T-helper 1 cell treated with Interleukin-12 subunit alpha and Interleukin-12 subunit beta and Interleukin-4 antibody, amounts not matched to agents 30 ng/mL and 1 ng/mL, for 36 hours (primary cell): ENCODE measurements around the gene C3orf70. TPM values are rescaled to one million over a fixed set of nuclear protein-coding genes. Genes with fewer than 3 reads are reported as not detected.

Experiments used
- intact Hi-C: fragments of 100-400 bp; cut with micrococcal nuclease; formaldehyde crosslinking; loops from one replicate; pipeline ENCODE4 v1.15.1; 2024
- total RNA-seq: library from RNA; stranded (reverse); gene quantifications from 2 replicates; pipeline ENCODE4 v1.2.3, GENCODE V29; 2022

Gene C3orf70, protein sequence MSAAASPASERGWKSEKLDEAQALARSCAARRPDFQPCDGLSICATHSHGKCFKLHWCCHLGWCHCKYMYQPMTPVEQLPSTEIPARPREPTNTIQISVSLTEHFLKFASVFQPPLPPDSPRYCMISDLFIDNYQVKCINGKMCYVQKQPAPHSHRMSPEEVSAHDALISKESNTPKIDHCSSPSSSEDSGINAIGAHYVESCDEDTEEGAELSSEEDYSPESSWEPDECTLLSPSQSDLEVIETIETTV
- total RNA-seq = 0.05 and 0.10 TPM in 2 replicates

DNA sequence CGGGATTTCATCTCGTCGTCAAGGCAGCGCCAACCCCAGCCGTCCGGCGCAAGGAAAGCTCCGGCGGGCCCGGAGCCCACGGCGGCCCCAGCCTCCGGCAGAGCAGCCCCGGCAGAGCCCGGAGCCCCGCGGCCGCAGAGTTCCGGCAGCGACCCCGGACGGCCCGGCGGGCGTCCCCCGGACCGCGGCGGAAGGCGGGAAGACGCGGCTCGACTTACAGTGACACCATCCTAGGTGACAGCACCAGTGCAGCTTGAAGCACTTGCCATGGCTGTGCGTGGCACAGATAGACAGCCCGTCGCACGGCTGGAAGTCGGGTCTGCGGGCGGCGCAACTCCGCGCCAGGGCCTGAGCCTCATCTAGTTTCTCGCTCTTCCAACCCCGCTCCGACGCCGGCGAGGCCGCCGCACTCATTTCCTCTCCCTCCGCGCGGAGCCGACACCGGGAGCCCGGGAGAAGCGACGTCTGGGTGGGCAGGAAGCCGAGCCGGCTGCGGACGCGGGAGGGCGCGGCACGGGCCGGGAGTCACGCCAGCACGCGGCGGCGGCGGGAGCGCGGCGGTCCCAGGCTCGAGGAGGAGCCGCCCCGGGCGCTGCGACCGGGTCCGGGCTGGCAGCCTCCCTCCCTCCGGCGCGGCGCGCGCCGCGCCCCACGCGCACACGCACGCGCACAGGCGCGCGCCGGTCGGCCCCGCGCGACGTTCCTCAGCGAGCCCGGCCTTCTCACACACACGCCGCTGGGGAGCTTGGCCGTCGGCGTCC lies at the start of gene C3orf70:
C3orf70 (minus strand) TSS at position 651 of the 761 bp plus-strand sequence; CDS start at position 414, 237 bp downstream.
- intact Hi-C loops = no loop called here

DNA sequence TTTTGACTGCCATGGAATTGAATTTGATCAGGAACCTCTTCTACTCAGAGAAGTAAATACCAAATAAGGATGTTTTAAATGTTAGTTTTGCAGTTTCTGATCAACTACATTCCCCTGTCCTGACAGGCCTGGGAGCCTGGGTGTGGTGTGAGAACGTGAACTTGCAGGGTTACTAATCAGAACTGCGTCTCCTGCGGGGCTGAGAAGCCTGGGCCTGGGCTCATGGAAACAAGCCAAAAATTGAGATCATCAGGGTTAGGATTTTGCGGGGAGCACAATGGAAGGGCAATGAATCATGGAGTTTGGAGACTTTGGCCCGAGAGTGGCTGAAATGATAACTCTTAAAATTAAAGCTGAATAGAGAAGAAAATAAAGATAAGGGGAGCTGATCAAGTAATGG lies 47.8 kb upstream of the C3orf70 start:
- intact Hi-C loops = no loop called here

DNA sequence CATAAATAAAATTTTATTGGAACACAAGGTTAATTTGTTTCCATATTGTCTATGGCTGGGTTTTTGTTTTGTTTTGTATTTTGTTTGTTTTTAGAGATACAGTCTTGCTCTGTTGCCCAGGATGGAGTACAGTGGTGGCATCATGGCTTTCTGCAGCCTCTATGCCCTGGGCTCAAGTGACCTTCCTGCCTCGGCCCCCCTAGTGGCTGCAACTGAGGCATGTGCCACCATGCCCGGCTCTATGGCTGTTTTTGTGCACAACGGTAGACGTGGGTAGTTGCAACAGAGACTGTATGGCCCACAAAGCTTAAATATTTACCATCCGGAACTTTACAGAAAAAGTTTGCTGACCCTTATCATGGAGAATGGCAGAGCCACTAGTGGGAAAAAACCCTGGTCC lies 46.8 kb upstream of the C3orf70 start:
- intact Hi-C loops = no loop called here

DNA sequence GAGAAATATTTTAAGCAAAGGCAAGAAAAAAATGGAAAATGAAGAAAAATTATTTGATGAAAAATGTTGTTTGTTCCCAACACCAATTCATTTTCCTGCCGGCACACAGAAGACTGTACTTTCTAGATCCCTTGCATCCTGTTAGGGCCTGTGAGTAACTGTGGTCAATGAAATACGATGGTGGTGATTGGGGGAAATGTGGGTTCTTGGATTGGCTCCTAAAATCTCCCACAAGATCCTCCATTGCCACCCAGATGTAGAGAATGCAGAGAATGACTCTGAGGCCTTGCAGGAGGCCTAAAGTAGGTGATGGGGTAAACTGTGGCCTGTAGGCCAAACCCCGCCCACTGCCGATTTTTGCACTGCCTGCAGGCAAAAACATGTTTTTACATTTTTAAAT lies 46.3 kb upstream of the C3orf70 start:
- intact Hi-C loops = no loop called here

DNA sequence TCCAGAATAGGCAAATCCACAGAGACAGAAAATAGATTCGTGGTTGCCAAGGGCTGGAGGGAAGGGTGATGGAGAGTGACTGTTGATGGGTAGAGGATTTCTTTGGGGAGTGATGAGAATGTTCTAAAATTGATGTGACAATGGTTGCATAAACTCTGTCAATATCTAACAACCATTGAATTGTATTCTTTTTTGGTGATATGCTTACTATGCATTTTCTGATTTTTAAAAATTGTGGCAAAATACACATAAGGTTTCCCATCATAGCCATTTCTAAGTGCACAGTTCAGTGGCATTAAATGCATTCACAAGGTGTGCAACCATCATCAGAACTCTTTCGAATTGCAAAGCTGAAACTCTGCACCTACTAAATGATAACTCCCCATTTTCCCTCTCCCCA lies 44.2 kb upstream of the C3orf70 start:
- intact Hi-C loops = no loop called here

DNA sequence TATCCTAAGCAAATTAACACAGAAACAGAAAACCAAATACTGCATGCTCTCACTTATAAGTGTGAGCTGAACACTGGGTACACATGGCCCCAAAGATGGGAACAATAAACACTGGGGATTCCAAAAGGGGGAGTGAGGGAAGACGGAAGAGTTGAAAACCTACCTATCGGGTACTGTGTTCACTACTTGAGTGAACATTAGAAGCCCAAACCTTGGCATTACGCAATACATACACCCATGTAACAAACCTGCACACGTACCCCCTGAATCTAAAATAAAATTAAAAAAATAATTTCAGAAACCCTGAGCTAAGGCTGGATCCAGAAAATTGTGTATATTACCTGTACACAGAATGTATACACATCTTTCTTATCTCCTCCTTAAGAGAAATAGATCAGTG lies 42.8 kb upstream of the C3orf70 start:
- intact Hi-C loops = no loop called here

DNA sequence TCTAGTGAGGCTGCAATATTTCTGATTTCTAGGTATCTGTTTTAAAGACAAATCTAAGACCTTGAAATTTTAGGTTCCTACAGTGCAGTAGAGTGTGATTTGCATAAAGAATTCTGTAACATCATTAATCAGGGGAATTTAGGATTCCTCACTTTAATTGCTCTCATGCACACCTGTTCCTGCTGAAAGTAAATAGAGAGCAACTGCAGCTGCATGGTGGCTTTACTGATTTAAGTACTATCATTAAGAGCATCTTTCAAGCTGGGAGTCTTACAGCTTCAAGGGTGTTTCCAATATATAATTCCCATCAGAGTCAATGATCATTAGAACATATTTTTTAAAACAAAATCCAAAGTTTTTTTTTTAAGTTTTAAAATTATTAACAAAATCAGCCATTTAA lies 36.0 kb upstream of the C3orf70 start:
- intact Hi-C loops = no loop called here

DNA sequence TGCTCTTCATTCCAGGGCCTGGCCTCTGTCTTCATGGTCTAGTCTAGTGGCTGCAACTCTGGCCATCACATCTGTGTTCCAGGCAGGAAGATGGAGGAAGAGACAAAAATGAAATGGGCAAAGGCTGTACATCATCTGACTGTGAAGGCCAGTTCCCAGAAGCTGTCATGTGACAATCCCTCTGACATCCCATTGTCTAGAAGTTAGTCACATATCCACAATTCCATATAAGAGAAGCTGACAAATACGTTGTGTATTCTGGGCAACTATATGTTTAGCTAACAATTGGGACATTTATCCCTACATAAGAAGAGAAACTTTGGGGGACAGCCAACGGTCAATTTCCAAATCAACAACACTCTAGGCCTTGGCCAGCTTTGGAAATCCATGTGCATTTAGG lies 34.5 kb upstream of the C3orf70 start:
- intact Hi-C loops = no loop called here

DNA sequence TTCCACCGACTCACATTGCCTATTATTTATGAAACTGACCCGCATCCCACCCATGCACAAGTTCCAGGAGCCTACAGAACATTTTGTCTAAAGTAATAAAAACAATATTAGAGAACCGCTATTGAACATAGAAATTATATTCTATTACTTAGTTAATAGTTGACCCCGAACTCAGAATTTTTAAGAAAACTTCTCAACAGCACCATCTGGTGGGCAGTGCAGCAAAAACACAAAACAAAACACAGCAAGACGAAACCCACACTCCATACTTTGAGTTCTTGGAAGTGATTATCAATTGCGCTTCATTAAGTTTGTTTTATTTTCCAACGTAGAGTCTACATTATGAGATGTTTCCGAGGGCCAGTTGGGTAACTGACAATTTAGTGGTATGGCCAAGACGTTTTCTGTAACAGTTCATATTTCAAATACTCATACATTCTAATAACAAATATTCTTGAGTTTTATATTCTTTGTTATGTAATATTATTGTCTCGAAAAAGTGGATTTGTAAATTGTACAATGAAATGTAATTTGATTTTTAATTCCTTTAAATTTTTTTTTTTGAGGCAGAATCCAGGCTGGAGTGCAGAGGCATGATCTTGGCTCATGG lies 24.0 kb upstream of the C3orf70 start:
- intact Hi-C loops = loop anchor here (1.0 to 10.0 kb wide), 3 partner anchors 128 to 365 kb away; partner anchors contain the start of gene VPS8

DNA sequence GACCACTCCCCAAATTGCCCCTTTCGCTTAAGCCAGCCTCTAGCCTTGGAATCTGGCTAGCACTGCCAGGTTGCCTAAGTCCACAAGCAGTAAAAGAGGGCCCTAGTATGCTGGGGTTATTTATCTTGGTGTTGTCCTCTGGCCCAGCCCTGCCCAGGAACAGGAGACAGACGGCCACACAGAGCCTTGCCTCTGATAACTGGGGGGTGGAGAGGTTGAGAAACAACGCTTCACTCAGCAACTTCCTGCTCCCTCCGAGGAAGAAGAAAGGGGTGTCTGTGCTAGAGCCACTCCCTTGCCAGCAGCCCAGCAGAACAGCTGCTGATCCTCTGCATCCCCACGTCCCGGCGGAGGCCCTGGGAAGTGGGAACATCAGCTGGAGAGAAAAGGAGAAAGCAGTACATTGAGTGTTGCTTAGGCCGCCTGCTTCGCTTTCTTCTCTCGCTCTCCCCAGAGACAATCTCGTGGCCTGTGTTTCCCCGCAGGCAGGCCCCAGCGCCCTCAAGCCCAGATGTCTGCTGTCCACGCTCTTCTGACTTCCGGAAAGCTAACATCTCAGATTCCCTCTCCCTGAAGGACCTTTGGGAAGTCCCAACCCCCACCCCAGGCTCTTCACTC lies 22.6 kb upstream of the C3orf70 start:
- intact Hi-C loops = loop anchor here (5.0 to 10.0 kb wide), 2 partner anchors 129 to 363 kb away; partner anchors contain the start of gene VPS8

DNA sequence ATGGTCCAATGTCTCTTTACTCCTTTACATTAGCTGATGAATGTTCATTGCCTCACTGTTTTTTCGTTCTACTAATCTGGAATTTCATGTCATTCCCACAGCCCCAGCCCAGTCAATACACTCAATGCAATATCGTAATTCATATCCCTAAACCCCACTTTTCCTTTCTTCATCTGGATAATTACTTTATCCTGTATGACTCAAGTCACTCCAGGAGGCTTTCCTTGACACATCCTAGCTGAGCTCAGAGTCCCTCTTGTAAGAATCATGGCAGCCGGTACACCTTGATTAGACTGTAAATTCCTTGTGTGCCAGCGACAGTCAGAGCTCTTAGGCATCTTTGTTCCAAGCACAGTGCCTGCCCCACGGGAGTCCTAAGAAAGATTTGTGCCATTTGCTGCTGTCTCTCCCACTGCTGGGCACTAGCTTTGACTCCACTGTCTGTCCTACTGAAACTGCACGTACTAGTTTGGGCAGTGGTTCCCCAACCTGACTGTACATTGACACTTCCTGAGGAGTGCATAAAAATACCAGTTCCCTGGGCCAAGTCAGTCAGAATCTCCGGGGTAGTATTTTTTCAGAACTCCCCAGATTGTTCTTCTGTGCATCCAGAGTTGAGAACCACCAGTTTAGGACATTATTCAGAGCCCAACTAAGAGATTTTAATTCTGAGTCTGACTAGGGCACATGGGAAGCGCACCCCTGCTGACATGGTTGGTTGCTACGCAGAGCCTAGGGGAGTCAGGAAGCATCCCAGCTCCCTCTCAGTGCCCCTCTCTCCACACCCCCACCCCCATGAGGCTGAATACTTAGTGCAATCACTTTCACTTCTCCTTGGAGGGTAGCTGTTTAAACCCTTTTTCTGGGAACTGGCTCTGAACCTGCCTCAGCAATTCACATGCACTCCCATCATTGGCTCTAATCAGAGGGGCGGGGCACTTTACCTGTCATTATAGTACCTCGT lies 19.5 kb upstream of the C3orf70 start:
- intact Hi-C loops = loop anchor here (10.0 kb wide), 1 partner anchor 132 kb away; no protein-coding TSS in a partner anchor

DNA sequence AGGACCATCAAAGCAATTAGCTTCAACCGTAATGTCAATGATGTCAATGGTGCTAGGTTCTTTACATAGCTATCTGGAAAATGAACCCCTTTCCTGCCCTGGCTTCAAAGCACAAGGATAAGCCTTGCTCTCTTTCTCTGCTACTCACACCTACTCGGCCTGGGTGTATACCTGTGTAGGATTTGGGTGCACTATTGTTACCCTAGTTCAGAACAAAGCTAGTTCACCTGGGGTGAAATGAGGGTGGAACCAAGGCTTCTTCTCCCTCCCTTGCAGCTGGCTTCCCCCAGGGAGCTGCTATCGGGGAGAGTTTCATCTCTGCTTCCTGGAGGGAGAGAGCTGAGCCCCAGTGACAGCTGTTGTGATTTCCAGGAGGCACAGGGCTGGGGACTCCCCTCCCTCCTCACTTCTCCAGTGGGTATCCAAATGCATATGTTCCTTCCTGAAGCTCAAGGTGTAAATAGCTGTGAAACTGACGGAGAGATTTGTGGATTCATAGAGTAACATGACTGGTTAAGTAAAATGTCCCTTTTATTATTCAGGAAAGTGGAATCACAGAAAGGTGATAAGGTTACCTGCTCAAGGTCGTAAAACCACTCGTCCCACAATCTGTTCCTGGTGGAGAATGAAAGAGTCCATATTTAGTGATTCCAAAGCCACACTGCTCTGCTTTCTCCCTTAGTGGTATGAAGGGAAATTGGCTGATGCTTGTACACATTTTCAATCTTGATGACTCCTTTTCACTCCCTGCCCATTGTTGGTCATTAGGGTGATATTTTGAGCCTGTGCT lies 11.8 kb upstream of the C3orf70 start:
- intact Hi-C loops = no loop called here

DNA sequence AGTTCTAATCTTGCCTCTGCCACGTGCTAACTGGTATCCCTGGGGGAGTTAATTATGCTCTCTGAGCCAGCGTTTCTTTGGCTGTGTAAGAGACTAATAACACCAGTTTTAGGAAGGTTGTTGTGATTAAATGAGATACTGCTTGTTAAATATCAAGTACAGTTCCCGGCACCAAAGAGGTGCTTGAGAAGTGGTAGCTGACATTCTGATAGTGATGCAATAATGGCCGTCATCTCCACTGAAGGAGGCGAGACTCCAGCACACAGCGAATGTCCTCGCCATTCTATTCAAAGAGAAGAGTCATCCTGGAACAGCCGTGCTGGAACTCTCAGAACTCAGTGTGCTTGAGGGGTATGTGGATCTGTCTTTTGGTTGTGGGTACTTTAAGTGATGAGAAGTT lies 9.8 kb upstream of the C3orf70 start:
- intact Hi-C loops = no loop called here

DNA sequence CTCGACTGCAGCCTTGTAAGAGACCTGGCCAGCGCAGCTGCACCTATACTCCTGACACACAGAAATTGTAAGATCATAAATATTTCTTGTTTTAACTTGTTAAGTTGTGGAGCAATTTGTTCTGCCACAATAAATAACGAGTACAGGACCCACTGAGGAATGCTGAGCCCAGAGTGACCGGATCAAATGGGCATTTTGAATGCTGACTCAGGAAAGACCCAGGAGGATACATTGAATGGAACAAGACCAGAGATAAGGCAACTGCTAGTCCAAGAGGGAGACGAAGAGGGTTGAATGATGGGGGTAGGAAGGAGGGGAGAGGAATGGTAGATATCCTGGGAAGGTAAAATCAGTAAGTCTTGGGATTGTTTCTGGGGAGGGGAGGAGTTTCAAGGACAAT lies 8.9 kb upstream of the C3orf70 start:
- intact Hi-C loops = no loop called here

DNA sequence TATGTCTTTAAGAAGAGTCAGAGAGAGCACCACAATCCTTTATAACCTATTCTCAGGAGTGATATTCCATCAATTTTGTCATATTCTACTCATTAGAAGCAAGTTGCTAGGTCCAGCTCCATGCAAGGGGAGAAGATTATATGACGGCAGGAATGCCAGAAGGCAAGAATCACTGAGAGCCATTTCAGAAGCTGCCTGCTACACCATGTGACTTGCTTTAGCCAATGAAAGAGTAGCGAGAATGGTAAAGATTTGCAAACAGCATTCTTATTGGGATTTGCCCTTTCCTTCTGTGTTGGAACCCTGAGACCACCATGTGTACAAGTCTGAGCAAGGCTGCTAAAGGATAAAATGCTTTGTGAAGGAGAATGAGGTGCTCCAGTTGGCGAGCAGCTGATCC lies 4.5 kb upstream of the C3orf70 start:
- intact Hi-C loops = no loop called here

DNA sequence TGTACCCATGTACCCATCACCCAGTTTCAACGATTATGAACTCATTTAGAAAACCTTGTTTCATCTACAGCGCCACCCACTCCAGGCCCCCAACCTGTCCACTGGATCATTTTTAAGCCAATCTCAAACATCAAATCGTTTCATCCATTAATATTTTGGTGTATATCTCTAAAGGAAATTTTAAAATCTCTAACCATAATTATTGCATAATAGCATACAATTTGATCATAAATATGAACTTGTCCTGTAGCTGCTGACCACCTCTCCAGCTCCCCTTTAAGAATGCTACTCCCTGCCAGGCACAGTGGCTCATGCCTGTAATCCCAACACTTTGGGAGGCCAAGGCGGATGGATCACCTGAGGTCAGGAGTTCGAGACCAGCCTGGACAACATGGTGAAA lies 2.8 kb upstream of the C3orf70 start:
- intact Hi-C loops = no loop called here

DNA sequence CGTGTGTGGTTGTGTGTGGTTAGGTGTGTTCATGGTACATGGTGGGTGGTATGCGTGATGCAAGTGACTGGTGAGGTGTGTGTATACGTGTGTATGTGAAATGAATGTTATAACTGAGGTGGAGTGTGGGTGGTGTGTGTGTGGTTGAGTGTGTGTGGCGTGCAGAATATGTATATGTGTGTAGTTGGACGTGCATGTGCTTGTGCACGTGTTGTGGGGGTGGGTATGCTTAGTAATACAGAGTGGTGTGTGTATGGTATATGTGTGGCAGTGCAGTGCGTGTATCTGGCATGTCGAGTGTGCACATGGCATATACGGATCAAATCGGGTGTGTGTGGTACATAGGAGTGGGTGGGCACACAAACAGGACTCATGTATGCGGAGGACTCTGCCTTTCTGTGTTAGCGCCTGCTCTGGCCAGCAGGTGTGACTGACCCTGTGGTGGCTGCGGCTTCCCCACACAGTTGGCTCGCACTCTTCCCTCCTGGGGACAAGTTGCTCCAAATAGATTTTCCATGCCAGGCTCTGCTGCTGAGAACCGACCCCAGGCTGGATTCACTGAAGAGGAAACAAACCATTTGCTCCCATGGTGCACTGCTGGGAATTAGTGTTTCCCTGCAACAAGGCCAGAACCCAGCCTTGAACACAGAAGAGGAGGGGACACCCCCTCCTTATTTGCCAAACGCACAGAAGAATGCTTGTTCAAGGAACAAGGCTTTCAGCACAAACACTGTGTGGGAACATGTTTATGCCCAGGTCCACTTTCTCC lies 1.2 kb upstream of the C3orf70 start:
- intact Hi-C loops = no loop called here

DNA sequence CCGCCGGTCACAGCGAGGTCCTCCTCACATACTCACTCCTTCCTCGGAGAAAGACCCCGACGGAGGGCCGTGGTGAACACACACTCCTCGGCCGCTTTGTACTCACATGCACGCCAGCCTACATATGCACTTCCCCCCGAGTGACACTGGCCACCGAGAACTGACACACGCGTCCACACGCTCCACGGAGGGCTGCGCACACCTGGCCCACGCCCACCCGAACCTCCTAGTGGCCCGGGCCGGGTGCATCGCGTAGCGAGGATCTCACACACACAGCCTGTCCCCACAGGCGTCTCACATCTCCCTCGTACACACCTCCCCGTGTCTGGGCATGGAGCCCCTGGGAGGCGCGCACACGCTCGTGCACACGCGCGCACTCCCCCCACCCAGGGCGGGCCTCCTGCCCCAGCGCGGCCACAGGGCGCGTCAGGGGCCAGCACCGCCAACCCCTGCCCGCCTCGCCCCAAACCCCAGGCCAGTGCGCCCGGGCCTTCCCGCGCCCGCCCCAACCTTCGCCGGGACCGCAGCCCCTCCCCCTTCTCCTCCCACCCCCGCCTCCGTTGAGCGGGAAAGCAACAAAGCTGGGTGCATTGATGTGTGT lies 411 bp upstream of the C3orf70 start:
- intact Hi-C loops = no loop called here

DNA sequence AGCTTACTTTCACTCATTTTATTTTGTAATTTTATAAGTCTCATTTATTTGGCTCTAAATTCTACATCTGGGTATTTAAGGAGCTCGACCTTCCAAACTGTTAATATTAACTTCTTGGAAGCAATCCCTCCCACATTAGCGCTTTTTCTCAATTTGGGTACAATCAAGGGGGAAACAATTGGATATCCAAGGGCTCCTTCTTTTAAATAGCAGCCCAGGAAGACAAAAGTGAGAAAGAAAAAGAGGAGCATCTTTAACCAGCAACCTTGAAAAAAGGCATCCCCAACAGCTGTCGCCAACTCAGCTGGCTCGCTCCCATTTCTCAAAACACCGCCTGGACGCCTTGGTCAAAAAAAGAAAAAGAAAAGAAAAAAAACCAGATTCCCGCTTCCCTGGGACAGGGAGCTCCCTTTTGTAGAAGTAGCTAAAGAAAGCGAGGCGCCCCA lies 873 bp downstream of the C3orf70 start:
- intact Hi-C loops = no loop called here
